Dermis microvascular lymphatic vessel endothelial cell (primary cell): ENCODE results near the gene ZPR1. TPM values are rescaled to one million over a fixed set of nuclear protein-coding genes. Genes with fewer than 3 reads are reported as not detected.

Source experiments
- DNase-seq, 2 donors: peaks; one replicate each; pipeline versions ENCODE4 v3.0.0 to v3.0.0-alpha.2; 2010; ENCODE audit warnings: low read depth in 2 of 2
- total RNA-seq: library from RNA; depleted of rRNA; stranded (reverse); fragments of >200 nt; gene quantifications from 2 replicates; pipeline ENCODE4 v1.2.1, GENCODE V29; 2014

ZPR1 gene
- total RNA-seq, 1 donor from 2014 or later = 19.0 TPM

GRCh38 chr11:116792869-116793771 lies 5.3 kb upstream of the ZPR1 start:
- no peak for DNase-seq

- no peak for DNase-seq
Observed at GRCh38 chr11:116792144-116792868, 4.5 kb upstream of the ZPR1 start.

GRCh38 chr11:116791813-116792143 lies 4.0 kb upstream of the ZPR1 start, which contains the start of gene APOA5:
Gene APOA5, minus strand, starts transcription at chr11:116791879. Its CDS starts 19 bp downstream, at chr11:116791860.
- no peak for DNase-seq

GRCh38 chr11:116791002-116791812 lies 3.4 kb upstream of the ZPR1 start:
- DNase-seq = peak; percentile 28 to 69

GRCh38 chr11:116790167-116791001 lies 2.6 kb upstream of the ZPR1 start:
- no peak for DNase-seq

- no peak for DNase-seq
Observed at GRCh38 chr11:116788975-116789374, 1.2 kb upstream of the ZPR1 start.

GRCh38 chr11:116788534-116788933 lies 711 bp upstream of the ZPR1 start:
- DNase-seq = no peak

- peak in 1 of 2 donors; percentile 18 for DNase-seq
Observed at GRCh38 chr11:116787436-116787785, 412 bp downstream of the ZPR1 start.

GRCh38 chr11:116786966-116787365 lies 857 bp downstream of the ZPR1 start:
- no peak for DNase-seq

- DNase-seq = no peak
Observed at GRCh38 chr11:116786326-116786725, 1.5 kb downstream of the ZPR1 start.

GRCh38 chr11:116782728-116783127 lies 5.1 kb downstream of the ZPR1 start:
- DNase-seq = no peak

GRCh38 chr11:116778556-116778955 lies 9.3 kb downstream of the ZPR1 start:
- DNase-seq = no peak

GRCh38 chr11:116777056-116777455 lies 10.8 kb downstream of the ZPR1 start:
- DNase-seq = no peak

- DNase-seq = no peak
Observed at GRCh38 chr11:116776522-116776984, 11.3 kb downstream of the ZPR1 start.

- DNase-seq = no peak
Observed at GRCh38 chr11:116775975-116776374, 11.8 kb downstream of the ZPR1 start.

GRCh38 chr11:116774661-116775060 lies 13.2 kb downstream of the ZPR1 start:
- DNase-seq = no peak

GRCh38 chr11:116773203-116774097 lies 14.4 kb downstream of the ZPR1 start:
- DNase-seq = no peak

- peak; percentile 68 to 87 for DNase-seq
Observed at GRCh38 chr11:116772443-116773202, 15.2 kb downstream of the ZPR1 start, which contains the start of gene BUD13. Gene BUD13, minus strand, starts transcription at chr11:116772987. Its CDS starts 23 bp downstream, at chr11:116772964.

- DNase-seq = no peak
Observed at GRCh38 chr11:116771935-116772334, 15.9 kb downstream of the ZPR1 start.
